Measurements from ENCODE around the gene TNS1.

The TNS1 gene

GRCh38 chr2:217823626-217824025 is 179.2 kb downstream of the TNS1 start:
- no peak for TF ChIP-seq CTCF (IDR thresholded peaks at IDR 0.05; ENCODE audit: low read depth, low read length, missing control alignments)
- H3K4me3 ChIP-seq (ENCODE audit: low read depth, low read length), result no peak overlapping the region
- no peak for DNase-seq (ENCODE audit: low read depth)

GRCh38 chr2:217822296-217823252 is 180.2 kb downstream of the TNS1 start:
- H3K4me3 ChIP-seq (ENCODE audit: low read depth, low read length), result no peak overlapping the region
- TF ChIP-seq CTCF (IDR thresholded peaks at IDR 0.05; ENCODE audit: low read depth, low read length, missing control alignments), result no peak
- DNase-seq (ENCODE audit: low read depth), result no peak

- DNase-seq (ENCODE audit: low read depth), result no peak
- TF ChIP-seq CTCF (IDR thresholded peaks at IDR 0.05; ENCODE audit: low read depth, low read length, missing control alignments), result no peak
- no peak overlapping the region for H3K4me3 ChIP-seq (ENCODE audit: low read depth, low read length)
Measured at GRCh38 chr2:217821536-217822147, 181.2 kb downstream of the TNS1 start.

- no peak for DNase-seq (ENCODE audit: low read depth)
- H3K4me3 ChIP-seq (ENCODE audit: low read depth, low read length), result no peak overlapping the region
- no peak for TF ChIP-seq CTCF (IDR thresholded peaks at IDR 0.05; ENCODE audit: low read depth, low read length, missing control alignments)
Measured at GRCh38 chr2:217820904-217821303, 181.9 kb downstream of the TNS1 start.

GRCh38 chr2:217820091-217820819 is 182.5 kb downstream of the TNS1 start:
- TF ChIP-seq CTCF (IDR thresholded peaks at IDR 0.05; ENCODE audit: low read depth, low read length, missing control alignments), result no peak
- no peak for DNase-seq (ENCODE audit: low read depth)
- no peak overlapping the region for H3K4me3 ChIP-seq (ENCODE audit: low read depth, low read length)

GRCh38 chr2:217818293-217818850 is 184.4 kb downstream of the TNS1 start:
- no peak for DNase-seq (ENCODE audit: low read depth)
- H3K4me3 ChIP-seq (ENCODE audit: low read depth, low read length), result no peak overlapping the region
- TF ChIP-seq CTCF (IDR thresholded peaks at IDR 0.05; ENCODE audit: low read depth, low read length, missing control alignments), result no peak

Measured in GM12864 (cell line).